NB4 (cell line): ENCODE results near the gene UBXN11.

Experiments used
- MYC ChIP-seq: IDR thresholded peaks from 2 replicates; pipeline ENCODE4 v1.6.1; 2011; ENCODE audit warnings: low read depth, low read length
- TF ChIP-seq, protein P1 (sequence below): IDR thresholded peaks from one replicate; pipeline ENCODE4 v1.5.1; 2012; ENCODE audit warnings: low read depth, low read length
- TF ChIP-seq, protein P2 (sequence below): IDR thresholded peaks from 2 replicates; pipeline ENCODE4 v1.6.1; 2011; ENCODE audit warnings: low read depth, low read length

- TF ChIP-seq, protein P1, sequence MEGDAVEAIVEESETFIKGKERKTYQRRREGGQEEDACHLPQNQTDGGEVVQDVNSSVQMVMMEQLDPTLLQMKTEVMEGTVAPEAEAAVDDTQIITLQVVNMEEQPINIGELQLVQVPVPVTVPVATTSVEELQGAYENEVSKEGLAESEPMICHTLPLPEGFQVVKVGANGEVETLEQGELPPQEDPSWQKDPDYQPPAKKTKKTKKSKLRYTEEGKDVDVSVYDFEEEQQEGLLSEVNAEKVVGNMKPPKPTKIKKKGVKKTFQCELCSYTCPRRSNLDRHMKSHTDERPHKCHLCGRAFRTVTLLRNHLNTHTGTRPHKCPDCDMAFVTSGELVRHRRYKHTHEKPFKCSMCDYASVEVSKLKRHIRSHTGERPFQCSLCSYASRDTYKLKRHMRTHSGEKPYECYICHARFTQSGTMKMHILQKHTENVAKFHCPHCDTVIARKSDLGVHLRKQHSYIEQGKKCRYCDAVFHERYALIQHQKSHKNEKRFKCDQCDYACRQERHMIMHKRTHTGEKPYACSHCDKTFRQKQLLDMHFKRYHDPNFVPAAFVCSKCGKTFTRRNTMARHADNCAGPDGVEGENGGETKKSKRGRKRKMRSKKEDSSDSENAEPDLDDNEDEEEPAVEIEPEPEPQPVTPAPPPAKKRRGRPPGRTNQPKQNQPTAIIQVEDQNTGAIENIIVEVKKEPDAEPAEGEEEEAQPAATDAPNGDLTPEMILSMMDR, result no peak
- TF ChIP-seq, protein P2, sequence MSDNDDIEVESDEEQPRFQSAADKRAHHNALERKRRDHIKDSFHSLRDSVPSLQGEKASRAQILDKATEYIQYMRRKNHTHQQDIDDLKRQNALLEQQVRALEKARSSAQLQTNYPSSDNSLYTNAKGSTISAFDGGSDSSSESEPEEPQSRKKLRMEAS, result peak; percentile 48; the same call in 1 of the 2 replicates
- TF ChIP-seq MYC, result no peak
Measured at GRCh38 chr1:26306290-26307229, at the start of gene UBXN11.
